Osteoblast (primary cell): ENCODE measurements around the gene MFAP3L. TPM values are rescaled to one million over a fixed set of nuclear protein-coding genes. Genes with fewer than 3 reads are reported as not detected.

Experiments used
- DNase-seq: peaks from one replicate; pipeline ENCODE4 v3.0.0; 2011; ENCODE audit warnings: low spot score, mixed read lengths; ENCODE audit not compliant: insufficient read length; ENCODE audit errors: missing footprints
- H2AFZ ChIP-seq: 2 replicates; pipeline ENCODE4 v1.6.0; 2011; ENCODE audit warnings: mild to moderate bottlenecking, low read length
- H3K27ac ChIP-seq: 2 replicates; pipeline ENCODE4 v1.5.1; 2011; ENCODE audit warnings: mild to moderate bottlenecking, low read depth, low read length, moderate library complexity
- H3K27me3 ChIP-seq: 2 replicates; pipeline ENCODE4 v1.6.0; 2012; ENCODE audit warnings: mild to moderate bottlenecking, control low read depth, inconsistent platforms, low read length, moderate library complexity; ENCODE audit not compliant: insufficient read depth
- H3K36me3 ChIP-seq: 2 replicates; pipeline ENCODE4 v1.5.1; 2011; ENCODE audit warnings: mild to moderate bottlenecking, low read length, control low read depth, moderate library complexity; ENCODE audit not compliant: insufficient read depth
- H3K4me1 ChIP-seq: 2 replicates; pipeline ENCODE4 v1.5.1; 2011; ENCODE audit warnings: mild to moderate bottlenecking, low read length, control low read depth, moderate library complexity; ENCODE audit not compliant: insufficient read depth
- H3K4me2 ChIP-seq: 2 replicates; pipeline ENCODE4 v1.6.0; 2011; ENCODE audit warnings: mild to moderate bottlenecking, low read length; ENCODE audit not compliant: insufficient read depth
- H3K4me3 ChIP-seq: fragments of 200-600 bp; sonication (generic); 3 replicates; pipeline ENCODE4 v1.5.1; 2012; ENCODE audit warnings: mild to moderate bottlenecking, low read length, inconsistent platforms; ENCODE audit not compliant: insufficient read depth
- H3K79me2 ChIP-seq: 2 replicates; pipeline ENCODE4 v1.6.0; 2012; ENCODE audit warnings: mild to moderate bottlenecking, low read length, control low read depth, inconsistent platforms; ENCODE audit not compliant: insufficient read depth
- H3K9me3 ChIP-seq: 2 replicates; pipeline ENCODE4 v1.5.1; 2011; ENCODE audit warnings: low read depth, low read length, control low read depth
- H4K20me1 ChIP-seq: 2 replicates; pipeline ENCODE4 v1.6.0; 2012; ENCODE audit warnings: mild to moderate bottlenecking, low read length, control low read depth; ENCODE audit not compliant: insufficient read depth
- CTCF ChIP-seq: IDR thresholded peaks from 2 replicates; pipeline ENCODE4 v1.5.1; 2011; ENCODE audit warnings: mild to moderate bottlenecking, low read depth, low read length, moderate library complexity; ENCODE audit errors: extremely low read depth
- total RNA-seq: library from RNA; depleted of rRNA; stranded (reverse); fragments of >200 nt; gene quantifications from 2 replicates; pipeline ENCODE4 v1.2.3, GENCODE V29; 2012

MFAP3L gene
- total RNA-seq, 1 donor: 7.6 TPM

- Histone ChIP-seq H3K4me2 (no peak overlapping the region), H2AFZ (no peak overlapping the region), H3K9me3 (no peaks in the 10 kb centered on the region), H3K4me1 (peaks cover 12% of the 10 kb centered on the region), H3K79me2 (no peaks in the 10 kb centered on the region), H3K27ac (no peak overlapping the region), H3K27me3 (no peaks in the 10 kb centered on the region), H3K4me3 (no peak overlapping the region), H4K20me1 (no peaks in the 10 kb centered on the region), H3K36me3 (no peaks in the 10 kb centered on the region)
- no peak for TF ChIP-seq CTCF
- DNase-seq: no peak
Observed at GRCh38 chr4:170001011-170001744, 25.0 kb downstream of the MFAP3L start.

- Histone ChIP-seq H3K4me2 (no peak overlapping the region), H3K4me1 (peaks cover 4% of the 10 kb centered on the region), H3K9me3 (no peaks in the 10 kb centered on the region), H3K4me3 (no peak overlapping the region), H3K79me2 (no peaks in the 10 kb centered on the region), H3K36me3 (no peaks in the 10 kb centered on the region), H3K27me3 (no peaks in the 10 kb centered on the region), H2AFZ (no peak overlapping the region), H3K27ac (no peak overlapping the region), H4K20me1 (no peaks in the 10 kb centered on the region)
- no peak for DNase-seq
- no peak for TF ChIP-seq CTCF
Observed at GRCh38 chr4:169999923-170000322, 26.3 kb downstream of the MFAP3L start.

- H3K27me3 ChIP-seq: no peaks in the 10 kb centered on the region
- no peaks in the 10 kb centered on the region for H3K4me1 ChIP-seq
Observed at GRCh38 chr4:169998981-169999380, 27.2 kb downstream of the MFAP3L start.

More at GRCh38 chr4:169998981-169999380, 27.2 kb downstream of the MFAP3L start:
- no peak for DNase-seq
- H3K4me3 ChIP-seq: no peak overlapping the region
- H3K36me3 ChIP-seq: no peaks in the 10 kb centered on the region
- no peaks in the 10 kb centered on the region for H4K20me1 ChIP-seq
- TF ChIP-seq CTCF: no peak
- H2AFZ ChIP-seq: no peak overlapping the region
- H3K27ac ChIP-seq: no peak overlapping the region
- H3K79me2 ChIP-seq: no peaks in the 10 kb centered on the region
- H3K4me2 ChIP-seq: no peak overlapping the region
- no peaks in the 10 kb centered on the region for H3K9me3 ChIP-seq
